MM.1S (cell line): Measurements from ENCODE around the gene JAKMIP2.

Experiments
- DNase-seq: peaks from one replicate; pipeline ENCODE4 v3.0.0-alpha.2; 2015
- H2AFZ ChIP-seq: fragments of 300-600 bp; sonication (generic); 2 replicates; pipeline ENCODE4 v1.6.0; 2016; ENCODE audit warnings: antibody characterized with exemption, low read length
- H3F3A ChIP-seq: fragments of 300-600 bp; sonication (generic); 2 replicates; pipeline ENCODE4 v1.6.1; 2016; ENCODE audit warnings: mild to moderate bottlenecking, antibody characterized with exemption, low read length, moderate library complexity, mixed read lengths; ENCODE audit not compliant: insufficient read depth
- H3K27ac ChIP-seq: fragments of 300-600 bp; sonication (generic); 2 replicates; pipeline ENCODE4 v1.5.1; 2016; ENCODE audit warnings: mild to moderate bottlenecking, low read length
- H3K27me3 ChIP-seq: fragments of 300-600 bp; sonication (generic); replicated peaks from 2 replicates; pipeline ENCODE4 v1.6.0; 2016; ENCODE audit warnings: low read length; ENCODE audit not compliant: insufficient read depth
- H3K36me3 ChIP-seq: fragments of 300-600 bp; sonication (generic); replicated peaks from 2 replicates; pipeline ENCODE4 v1.6.1; 2016; ENCODE audit warnings: mild to moderate bottlenecking, low read length, mixed read lengths; ENCODE audit not compliant: insufficient read depth
- H3K4me1 ChIP-seq: fragments of 300-600 bp; sonication (generic); 2 replicates; pipeline ENCODE4 v1.6.1; 2016; ENCODE audit warnings: low read length, mixed read lengths
- H3K4me2 ChIP-seq: fragments of 300-600 bp; sonication (generic); 2 replicates; pipeline ENCODE4 v1.6.0; 2016; ENCODE audit warnings: low read depth, low read length
- H3K4me3 ChIP-seq: fragments of 300-600 bp; sonication (generic); 2 replicates; pipeline ENCODE4 v1.5.1; 2016; ENCODE audit warnings: low read length, mixed read lengths
- H3K79me2 ChIP-seq: fragments of 300-600 bp; sonication (generic); 2 replicates; pipeline ENCODE4 v1.6.1; 2016; ENCODE audit warnings: mixed run types, low read length, mixed read lengths
- H3K9ac ChIP-seq: fragments of 300-600 bp; sonication (generic); 2 replicates; pipeline ENCODE4 v1.6.1; 2016; ENCODE audit warnings: low read length, mixed read lengths
- H3K9me2 ChIP-seq: fragments of 300-600 bp; sonication (generic); replicated peaks from 2 replicates; pipeline ENCODE4 v1.6.1; 2016; ENCODE audit warnings: mild to moderate bottlenecking, low read length, mixed read lengths; ENCODE audit not compliant: insufficient read depth
- H3K9me3 ChIP-seq: fragments of 300-600 bp; sonication (generic); replicated peaks from 2 replicates; pipeline ENCODE4 v1.6.1; 2016; ENCODE audit warnings: mild to moderate bottlenecking, low read length, mixed read lengths; ENCODE audit not compliant: insufficient read depth
- H4K20me1 ChIP-seq: fragments of 300-600 bp; sonication (generic); 2 replicates; pipeline ENCODE4 v1.6.1; 2016; ENCODE audit warnings: mild to moderate bottlenecking, low read length, moderate library complexity, mixed read lengths; ENCODE audit not compliant: insufficient read depth
- CTCF ChIP-seq: fragments of 300-600 bp; sonication (generic); IDR thresholded peaks from 2 replicates; pipeline ENCODE4 v1.5.1; 2016; ENCODE audit warnings: antibody characterized with exemption, low read length, mixed read lengths
- EZH2 ChIP-seq: fragments of 300-600 bp; sonication (generic); optimal IDR thresholded peaks from 2 replicates; pipeline ENCODE3; 2017; ENCODE audit warnings: low read depth, mild to moderate bottlenecking, antibody characterized with exemption, low read length, mixed read lengths
- EZH2phosphoT487 ChIP-seq: fragments of 300-600 bp; sonication (generic); IDR thresholded peaks from 2 replicates; pipeline ENCODE4 v1.6.1; 2018; ENCODE audit warnings: antibody characterized with exemption, low read length

JAKMIP2 gene

GRCh38 chr5:147658293-147658932 is 124.1 kb downstream of the JAKMIP2 start:
- no peaks in the 10 kb centered on the region for H3K9me3 ChIP-seq
- H3K9ac ChIP-seq: no peak overlapping the region

GRCh38 chr5:147648597-147648996 is 133.9 kb downstream of the JAKMIP2 start:
- H4K20me1 ChIP-seq: no peaks in the 10 kb centered on the region

More at GRCh38 chr5:147658293-147658932, 124.1 kb downstream of the JAKMIP2 start:
- Histone ChIP-seq H3K4me3 (no peak overlapping the region), H3K27me3 (no peaks in the 10 kb centered on the region), H3K79me2 (no peaks in the 10 kb centered on the region), H3K4me1 (no peaks in the 10 kb centered on the region), H2AFZ (no peak overlapping the region), H3F3A (no peaks in the 10 kb centered on the region), H3K36me3 (no peaks in the 10 kb centered on the region; the same call in 1 of the 2 replicates), H4K20me1 (no peaks in the 10 kb centered on the region), H3K27ac (no peak overlapping the region), H3K9me2 (no peaks in the 10 kb centered on the region), H3K4me2 (no peak overlapping the region)
- DNase-seq: no peak
- no peak for TF ChIP-seq CTCF
- TF ChIP-seq EZH2: no peak
- TF ChIP-seq EZH2phosphoT487: no peak

GRCh38 chr5:147645197-147645596 is 137.3 kb downstream of the JAKMIP2 start:
- no peak overlapping the region for H3K9ac ChIP-seq
- H3K9me2 ChIP-seq: no peaks in the 10 kb centered on the region
- H3K4me2 ChIP-seq: no peak overlapping the region
- H3F3A ChIP-seq: no peaks in the 10 kb centered on the region
- no peaks in the 10 kb centered on the region for H3K27me3 ChIP-seq
- H2AFZ ChIP-seq: no peak overlapping the region
- H3K4me3 ChIP-seq: no peak overlapping the region
- no peak overlapping the region for H3K27ac ChIP-seq
- H3K79me2 ChIP-seq: no peaks in the 10 kb centered on the region
- no peaks in the 10 kb centered on the region for H4K20me1 ChIP-seq
- 0 out of 2 replicates have a peak, but pooled peaks cover 5% of the 10 kb centered on the region for H3K36me3 ChIP-seq
- H3K9me3 ChIP-seq: no peaks in the 10 kb centered on the region
- TF ChIP-seq CTCF (no peak), EZH2phosphoT487 (no peak), EZH2 (no peak)
- no peak for DNase-seq
- H3K4me1 ChIP-seq: no peaks in the 10 kb centered on the region

More at GRCh38 chr5:147648597-147648996, 133.9 kb downstream of the JAKMIP2 start:
- no peaks in the 10 kb centered on the region for H3K79me2 ChIP-seq
- TF ChIP-seq EZH2phosphoT487 (no peak), CTCF (no peak), EZH2 (no peak)
- no peak overlapping the region for H3K4me2 ChIP-seq
- H3K36me3 ChIP-seq: 0 out of 2 replicates have a peak, but pooled peaks cover 5% of the 10 kb centered on the region
- H3K27me3 ChIP-seq: no peaks in the 10 kb centered on the region
- no peak overlapping the region for H2AFZ ChIP-seq
- H3K4me1 ChIP-seq: no peaks in the 10 kb centered on the region
- H3K27ac ChIP-seq: no peak overlapping the region
- H3F3A ChIP-seq: no peaks in the 10 kb centered on the region
- H3K9me2 ChIP-seq: no peaks in the 10 kb centered on the region
- H3K9ac ChIP-seq: no peak overlapping the region
- H3K9me3 ChIP-seq: no peaks in the 10 kb centered on the region
- DNase-seq: no peak
- no peak overlapping the region for H3K4me3 ChIP-seq
